ENCODE data around the gene CNRIP1. TPM values are rescaled to one million over a fixed set of nuclear protein-coding genes. Genes with fewer than 3 reads are reported as not detected.

Gene CNRIP1
- total and polyA plus RNA-seq, 2 donors from 2014 or later, result 8.7 to 14.1 TPM

- no peaks in the 10 kb centered on the region for H3K4me1 ChIP-seq (ENCODE audit: control insufficient read depth in 2 of 3, insufficient read depth in 2 of 3, low read depth in 1 of 3, low read length in 3 of 3)
- H3K9me3 ChIP-seq (ENCODE audit: control insufficient read depth in 2 of 3, insufficient read depth in 1 of 3, low read length in 3 of 3), result no peaks in the 10 kb centered on the region
- H3K36me3 ChIP-seq (ENCODE audit: control insufficient read depth in 2 of 3, insufficient read depth in 3 of 3, low read length in 3 of 3), result no peaks in the 10 kb centered on the region
- TF ChIP-seq CTCF (IDR thresholded peaks at IDR 0.05; ENCODE audit: borderline replicate concordance, extremely low read depth, insufficient read depth), result no peak
- H3K4me3 ChIP-seq (ENCODE audit: low read length in 3 of 3), result no peak overlapping the region
- intact Hi-C loops (cut with DNase I), result no loop called here
- no peaks in the 10 kb centered on the region for H3K27me3 ChIP-seq (ENCODE audit: control insufficient read depth, insufficient read depth, low read length)
- no peak overlapping the region for H3K27ac ChIP-seq (ENCODE audit: low read depth in 2 of 2, low read length in 2 of 2)
- FAIRE-seq (no peak), DNase-seq (no peak)
- H3K9ac ChIP-seq (ENCODE audit: low read length in 3 of 3), result no peak overlapping the region
Measured at GRCh38 chr2:68303033-68303901, 16.5 kb downstream of the CNRIP1 start.

- Histone ChIP-seq H3K36me3 (ENCODE audit: control insufficient read depth in 2 of 3, insufficient read depth in 3 of 3, low read length in 3 of 3) (no peaks in the 10 kb centered on the region), H3K9me3 (ENCODE audit: control insufficient read depth in 2 of 3, insufficient read depth in 1 of 3, low read length in 3 of 3) (no peaks in the 10 kb centered on the region), H3K4me1 (ENCODE audit: control insufficient read depth in 2 of 3, insufficient read depth in 2 of 3, low read depth in 1 of 3, low read length in 3 of 3) (no peaks in the 10 kb centered on the region), H3K9ac (ENCODE audit: low read length in 3 of 3) (no peak overlapping the region), H3K27me3 (ENCODE audit: control insufficient read depth, insufficient read depth, low read length) (no peaks in the 10 kb centered on the region), H3K27ac (ENCODE audit: low read depth in 2 of 2, low read length in 2 of 2) (no peak overlapping the region), H3K4me3 (ENCODE audit: low read length in 3 of 3) (no peak overlapping the region)
- intact Hi-C loops (cut with DNase I), result no loop called here
- no peak for FAIRE-seq
- no peak for DNase-seq
- no peak for TF ChIP-seq CTCF (IDR thresholded peaks at IDR 0.05; ENCODE audit: borderline replicate concordance, extremely low read depth, insufficient read depth)
Measured at GRCh38 chr2:68302281-68302875, 17.4 kb downstream of the CNRIP1 start.

- TF ChIP-seq CTCF (IDR thresholded peaks at IDR 0.05; ENCODE audit: borderline replicate concordance, extremely low read depth, insufficient read depth), result no peak
Measured at GRCh38 chr2:68295516-68295915, 24.2 kb downstream of the CNRIP1 start.

More at GRCh38 chr2:68295516-68295915, 24.2 kb downstream of the CNRIP1 start:
- Histone ChIP-seq H3K27me3 (ENCODE audit: control insufficient read depth, insufficient read depth, low read length) (no peaks in the 10 kb centered on the region), H3K27ac (ENCODE audit: low read depth in 2 of 2, low read length in 2 of 2) (no peak overlapping the region), H3K9ac (ENCODE audit: low read length in 3 of 3) (no peak overlapping the region), H3K4me1 (ENCODE audit: control insufficient read depth in 2 of 3, insufficient read depth in 2 of 3, low read depth in 1 of 3, low read length in 3 of 3) (no peaks in the 10 kb centered on the region), H3K9me3 (ENCODE audit: control insufficient read depth in 2 of 3, insufficient read depth in 1 of 3, low read length in 3 of 3) (no peaks in the 10 kb centered on the region), H3K4me3 (ENCODE audit: low read length in 3 of 3) (no peak overlapping the region), H3K36me3 (ENCODE audit: control insufficient read depth in 2 of 3, insufficient read depth in 3 of 3, low read length in 3 of 3) (no peaks in the 10 kb centered on the region)
- no peak for FAIRE-seq
- intact Hi-C loops (cut with DNase I), result no loop called here
- DNase-seq, result no peak
